ENCODE results near the gene ACSF3.
"Not testable (repeated sequence)": the region's sequence is repeated elsewhere in the genome, so short reads cannot be mapped to it uniquely, and the experiment has no call there.

Gene ACSF3

DNA sequence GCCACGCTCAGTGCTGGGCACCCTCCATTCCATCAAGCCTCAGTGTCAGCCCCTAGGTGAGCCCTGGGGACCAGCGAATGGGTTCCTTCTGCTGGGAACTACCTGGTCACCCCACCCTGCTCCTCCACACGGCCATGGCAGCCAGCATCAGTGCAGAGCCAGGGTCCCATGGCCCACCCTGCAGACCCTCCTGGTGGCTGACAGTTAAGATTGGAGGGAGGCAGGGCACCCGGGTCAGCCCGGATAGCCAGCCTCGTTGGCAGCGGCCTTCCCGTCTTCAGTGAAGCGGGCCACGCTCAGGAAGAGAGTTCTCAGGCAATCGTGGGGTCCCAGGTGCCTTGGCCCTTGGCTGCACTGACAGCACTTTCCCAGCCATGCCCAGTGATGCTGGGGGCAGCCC is 37.1 kb upstream of the ACSF3 start:
- DNase-seq, result no peak

DNA sequence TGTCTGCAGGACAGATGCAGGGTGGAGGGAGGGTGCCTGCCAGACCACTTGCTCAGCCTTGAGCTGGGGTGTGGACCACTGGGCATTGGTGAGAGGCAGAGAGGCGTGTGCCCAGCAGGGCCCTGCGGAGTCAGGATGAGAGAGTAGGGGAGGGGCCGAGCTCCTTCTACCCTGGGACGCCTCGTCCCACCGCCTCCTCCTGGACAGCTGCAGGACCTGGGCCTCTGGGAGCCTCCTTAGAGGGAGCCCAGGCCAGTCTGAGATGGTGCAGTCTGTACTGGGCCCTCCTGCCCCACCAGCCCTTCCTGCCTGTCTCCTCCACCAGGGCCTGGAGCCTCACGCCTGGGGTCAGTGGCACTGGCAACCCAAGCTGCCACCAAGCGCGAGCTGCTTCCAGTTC is 35.9 kb upstream of the ACSF3 start:
- DNase-seq, result no peak

- no peak for DNase-seq
Observed at GRCh38 chr16:89058812-89059211, 34.8 kb upstream of the ACSF3 start.

GRCh38 chr16:89060207-89060794 is 33.4 kb upstream of the ACSF3 start:
- no peak for DNase-seq

DNA sequence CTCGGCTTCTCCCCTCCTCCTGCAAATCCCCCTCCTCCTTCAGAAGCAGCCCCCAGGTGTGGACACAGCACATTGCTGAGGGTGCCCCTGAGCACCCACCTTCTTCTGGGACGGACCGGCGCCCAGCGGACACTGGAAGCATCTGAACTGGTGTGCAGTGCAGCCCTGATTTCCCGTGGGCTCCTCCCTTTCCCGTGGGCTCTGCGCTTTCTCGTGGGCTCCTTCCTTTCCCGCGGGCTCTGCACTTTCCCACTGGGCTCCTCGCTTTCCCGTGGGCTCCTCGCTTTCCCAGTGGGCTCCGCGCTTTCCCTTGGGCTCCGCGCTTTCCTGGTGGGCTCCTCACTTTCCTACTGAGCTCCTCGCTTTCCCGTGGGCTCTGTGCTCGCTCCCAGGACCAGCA is 32.6 kb upstream of the ACSF3 start:
- DNase-seq, result no peak

GRCh38 chr16:89061590-89062380 is 31.9 kb upstream of the ACSF3 start:
- DNase-seq, result no peak

DNA sequence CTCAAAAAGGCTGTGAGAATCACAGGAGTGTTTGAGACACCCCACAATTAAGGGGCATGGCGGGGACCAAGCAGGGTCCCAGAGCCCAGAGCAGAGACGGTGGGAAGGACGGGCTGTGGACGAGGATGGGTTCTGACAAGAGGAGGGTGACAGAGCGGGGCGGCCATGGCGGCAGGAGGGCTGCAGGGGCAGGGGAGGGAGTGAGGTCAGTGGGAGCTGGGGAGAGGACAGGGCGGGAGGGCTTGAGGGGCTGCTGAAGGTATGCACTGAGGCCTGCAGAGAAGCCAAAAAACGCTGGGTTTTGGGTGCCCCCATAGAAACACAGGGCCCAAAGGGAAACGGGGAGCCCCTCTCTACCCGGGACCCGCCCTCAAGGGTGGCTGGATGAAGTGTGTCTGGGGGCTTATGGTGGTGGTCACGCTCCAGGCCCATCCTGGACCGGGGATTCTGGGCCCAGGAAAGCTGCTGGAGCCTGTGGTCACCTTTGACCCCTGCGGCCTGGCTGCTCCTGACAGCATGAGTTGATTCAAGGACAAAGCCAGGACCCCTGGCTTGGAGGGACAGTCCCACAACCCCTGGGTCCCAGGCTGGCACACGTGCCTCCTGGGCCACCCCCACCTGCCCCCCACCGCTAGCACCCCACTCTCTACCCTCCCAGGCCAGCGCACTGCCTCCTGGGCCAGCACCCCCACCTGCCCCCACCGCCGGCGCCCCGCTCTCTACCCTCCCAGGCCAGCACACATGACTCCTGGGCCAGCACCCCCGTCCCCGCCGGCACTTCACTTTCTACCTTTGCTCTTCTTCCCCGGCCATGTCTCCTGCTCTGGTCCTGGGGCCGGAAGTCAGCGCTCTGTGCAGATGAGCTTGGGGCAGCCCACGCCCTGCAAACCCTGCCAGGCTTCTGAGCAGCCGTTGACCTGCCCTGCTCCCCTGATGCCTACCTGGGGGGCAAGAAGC is 31.0 kb upstream of the ACSF3 start:
- no peak for DNase-seq

- no peak for DNase-seq
Observed at GRCh38 chr16:89063768-89064320, 29.8 kb upstream of the ACSF3 start.

- no peak for DNase-seq
Observed at GRCh38 chr16:89064606-89065457, 28.8 kb upstream of the ACSF3 start.

GRCh38 chr16:89065458-89065822 is 28.2 kb upstream of the ACSF3 start:
- DNase-seq, result no peak

DNA sequence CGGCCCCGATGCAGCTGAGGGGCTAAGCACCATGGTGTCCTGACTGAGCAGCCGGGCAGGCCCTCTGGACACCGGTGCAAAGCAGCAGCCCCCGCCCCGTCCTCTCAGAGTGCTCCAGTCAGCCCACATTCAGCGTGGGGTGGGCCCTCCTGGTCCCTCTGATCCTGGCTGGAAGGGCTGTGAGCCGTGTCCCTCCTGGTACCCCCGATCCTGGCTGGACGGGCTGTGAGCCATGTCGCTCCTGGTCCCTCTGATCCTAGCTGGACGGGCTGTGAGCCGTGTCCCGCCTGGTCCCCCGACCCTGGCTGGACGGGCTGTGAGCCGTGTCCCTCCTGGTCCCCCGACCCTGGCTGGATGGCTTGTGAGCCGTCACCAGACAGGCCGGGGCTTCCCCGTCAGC is 26.9 kb upstream of the ACSF3 start:
- DNase-seq, result no peak

DNA sequence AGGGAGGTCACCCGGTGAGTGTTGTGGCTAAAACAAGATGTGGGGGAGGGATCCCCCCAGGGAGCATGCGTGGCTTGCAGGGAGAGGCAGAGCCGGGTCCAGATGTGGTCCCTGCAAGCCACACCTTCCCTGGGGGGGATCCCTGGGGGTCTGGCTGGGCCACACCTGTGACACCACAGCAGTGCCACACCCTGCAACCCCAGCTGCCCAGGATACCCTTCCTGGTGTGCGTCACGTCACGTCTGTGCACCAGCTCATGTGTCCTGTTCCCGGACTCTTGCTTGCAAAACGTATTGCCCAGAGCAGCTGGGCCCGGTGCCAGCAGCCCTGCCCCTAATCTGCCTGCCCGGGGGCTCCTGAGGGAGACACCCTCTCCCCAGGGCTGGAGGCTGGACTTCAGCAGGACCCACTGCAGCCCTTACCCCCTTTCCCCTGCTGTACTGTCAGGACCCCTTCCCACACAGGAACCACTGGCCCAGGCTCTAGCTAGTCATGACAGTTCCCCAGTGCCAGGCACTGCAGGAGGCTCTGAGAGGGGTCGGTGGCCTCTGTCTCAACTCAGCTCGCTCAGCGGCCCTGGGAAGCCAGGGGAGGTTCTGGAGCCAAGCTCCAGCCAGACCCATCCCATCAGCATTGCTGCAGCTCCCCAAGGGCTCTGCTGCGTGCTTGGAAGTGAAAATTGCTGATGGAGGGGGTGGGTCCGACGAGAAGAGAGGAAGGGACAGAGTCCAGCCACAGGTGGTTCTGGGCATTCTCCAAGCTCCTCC is 25.8 kb upstream of the ACSF3 start:
- DNase-seq, result no peak

- not testable (repeated sequence) for DNase-seq
Observed at GRCh38 chr16:89068814-89069616, 24.6 kb upstream of the ACSF3 start.

DNA sequence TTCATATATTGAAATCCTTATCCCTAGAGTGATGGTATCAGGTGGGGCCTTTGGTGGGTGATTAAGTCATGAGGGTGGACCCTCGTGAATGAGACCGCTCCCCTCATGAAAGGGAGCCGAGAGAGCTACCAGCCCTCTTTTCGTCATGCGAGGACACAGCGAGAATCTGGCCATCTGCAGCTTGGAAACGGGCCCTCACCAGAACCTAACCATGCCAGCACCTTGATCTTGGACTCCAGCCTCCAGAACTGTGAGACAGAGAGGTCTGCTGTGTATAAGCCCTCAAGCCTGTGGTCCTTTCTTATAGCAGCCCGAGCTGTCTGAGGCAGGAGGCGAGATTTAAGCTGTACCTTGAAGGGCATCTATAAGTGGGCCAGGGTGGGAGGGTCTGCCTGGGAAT is 23.7 kb upstream of the ACSF3 start:
- DNase-seq, result no peak

DNA sequence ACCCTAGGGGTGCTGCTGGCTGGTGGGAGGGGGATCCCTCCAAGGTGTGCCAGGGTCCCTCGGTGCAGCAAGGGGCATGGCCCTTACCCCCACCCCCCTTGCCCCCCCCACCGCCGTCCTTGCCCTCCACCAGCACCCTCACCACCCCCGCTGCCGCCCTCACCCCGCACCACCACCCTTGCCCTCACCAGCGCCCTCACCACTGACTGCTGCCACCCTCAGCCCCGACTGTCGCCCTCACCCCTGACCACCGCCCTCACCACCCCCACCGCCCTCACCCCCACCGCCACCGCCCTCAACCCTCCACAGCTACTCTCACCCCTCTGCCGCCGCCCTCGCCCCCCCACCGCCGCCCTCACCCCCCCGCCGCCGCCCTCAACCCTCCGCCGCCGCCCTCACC is 23.1 kb upstream of the ACSF3 start:
- DNase-seq, result no peak

DNA sequence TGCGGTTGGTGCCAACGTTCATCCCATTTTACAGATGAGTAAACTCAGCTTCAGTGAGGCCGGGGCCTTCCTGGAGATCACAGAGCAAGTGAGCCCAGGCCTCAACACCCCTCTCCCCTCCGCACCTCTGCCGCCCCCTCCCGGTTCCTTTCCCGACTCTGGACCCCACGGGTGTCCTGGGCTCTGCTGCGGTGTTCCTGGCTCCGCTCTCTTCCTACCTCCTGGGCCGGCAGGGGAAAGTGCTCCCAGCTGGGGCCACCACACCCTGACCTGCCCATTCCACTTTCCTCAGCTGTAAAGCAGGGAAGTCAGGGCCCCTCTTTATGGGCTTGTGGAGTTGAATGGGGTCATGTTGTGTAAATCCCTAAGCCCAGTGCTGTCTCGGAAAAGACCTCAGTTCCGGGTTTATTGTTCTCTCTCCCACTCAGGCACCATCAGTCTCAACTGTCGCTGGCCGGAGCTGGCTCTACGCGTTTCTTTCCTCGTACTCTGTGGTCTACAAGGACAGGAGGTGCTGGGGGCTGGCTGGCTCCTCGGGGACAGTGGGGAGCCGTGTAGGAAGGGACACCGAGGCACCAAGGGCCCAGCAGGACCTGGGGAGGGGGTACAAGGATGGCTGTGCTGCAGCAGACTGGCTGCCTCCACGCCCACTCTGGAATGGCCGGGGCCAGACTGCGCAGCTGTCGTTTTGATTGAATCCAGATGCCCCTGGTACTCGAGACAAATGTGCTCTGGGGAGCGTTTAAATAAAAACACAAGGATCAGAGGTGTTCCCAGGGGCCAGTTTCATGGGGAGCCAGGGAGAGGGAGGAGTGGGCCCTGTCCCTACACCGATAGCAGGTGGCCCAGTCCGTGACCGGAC is 21.7 kb upstream of the ACSF3 start:
- no peak for DNase-seq

GRCh38 chr16:89072548-89073130 is 21.0 kb upstream of the ACSF3 start:
- no peak for DNase-seq

- no peak for DNase-seq
Observed at GRCh38 chr16:89073346-89074071, 20.1 kb upstream of the ACSF3 start.

Data from suppressor macrophage treated with lipopolysaccharide for 1 hour (primary cell).